OCI-LY3 (cell line): Measurements from ENCODE around the gene NOP10.

Source experiments
- EZH2phosphoT487 ChIP-seq: fragments of 200-600 bp; shearing (Covaris generic); IDR thresholded peaks from 2 replicates; pipeline ENCODE4 v1.6.1; 2018; ENCODE audit warnings: antibody characterized with exemption, mixed run types, low read depth
- TF ChIP-seq, protein P1 (sequence below): fragments of 200-600, 300-600 bp; sonication (generic); IDR thresholded peaks from 2 replicates; pipeline ENCODE4 v1.5.1; 2014; ENCODE audit warnings: antibody characterized with exemption, low read length, low read depth

DNA sequence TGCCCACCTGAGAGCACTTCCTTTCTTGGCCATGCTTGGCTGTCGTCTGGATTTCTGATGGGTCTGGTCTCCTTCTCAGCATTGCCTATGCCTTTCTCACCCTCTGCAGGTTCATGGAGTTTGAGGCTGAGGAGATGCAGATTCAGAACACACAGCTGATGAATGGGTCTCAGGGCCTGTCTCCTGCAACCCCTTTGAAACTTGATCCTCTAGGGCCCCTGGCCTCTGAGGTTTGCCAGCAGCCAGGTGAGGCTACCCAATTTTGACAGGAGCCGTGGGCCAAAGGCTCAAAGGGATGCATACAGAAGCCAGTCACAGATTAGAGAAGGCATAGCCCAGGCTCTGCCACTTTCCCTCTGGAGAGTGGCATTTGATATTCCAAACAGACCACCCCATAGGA is 10.7 kb upstream of the NOP10 start:
- TF ChIP-seq, protein P1, sequence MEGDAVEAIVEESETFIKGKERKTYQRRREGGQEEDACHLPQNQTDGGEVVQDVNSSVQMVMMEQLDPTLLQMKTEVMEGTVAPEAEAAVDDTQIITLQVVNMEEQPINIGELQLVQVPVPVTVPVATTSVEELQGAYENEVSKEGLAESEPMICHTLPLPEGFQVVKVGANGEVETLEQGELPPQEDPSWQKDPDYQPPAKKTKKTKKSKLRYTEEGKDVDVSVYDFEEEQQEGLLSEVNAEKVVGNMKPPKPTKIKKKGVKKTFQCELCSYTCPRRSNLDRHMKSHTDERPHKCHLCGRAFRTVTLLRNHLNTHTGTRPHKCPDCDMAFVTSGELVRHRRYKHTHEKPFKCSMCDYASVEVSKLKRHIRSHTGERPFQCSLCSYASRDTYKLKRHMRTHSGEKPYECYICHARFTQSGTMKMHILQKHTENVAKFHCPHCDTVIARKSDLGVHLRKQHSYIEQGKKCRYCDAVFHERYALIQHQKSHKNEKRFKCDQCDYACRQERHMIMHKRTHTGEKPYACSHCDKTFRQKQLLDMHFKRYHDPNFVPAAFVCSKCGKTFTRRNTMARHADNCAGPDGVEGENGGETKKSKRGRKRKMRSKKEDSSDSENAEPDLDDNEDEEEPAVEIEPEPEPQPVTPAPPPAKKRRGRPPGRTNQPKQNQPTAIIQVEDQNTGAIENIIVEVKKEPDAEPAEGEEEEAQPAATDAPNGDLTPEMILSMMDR: no peak
- no peak for TF ChIP-seq EZH2phosphoT487
